Fibroblast of skin of right biceps (primary cell): ENCODE data around the gene HCAR1.
A peak's percentile ranks its signal among the peaks of the same experiment; 100 is the strongest.
"Not testable (repeated sequence)": the region's sequence is repeated elsewhere in the genome, so short reads cannot be mapped to it uniquely, and the experiment has no call there.

Source experiments
- DNase-seq: peaks from one replicate; pipeline ENCODE4 v3.0.0-alpha.2; 2013

Gene HCAR1, protein sequence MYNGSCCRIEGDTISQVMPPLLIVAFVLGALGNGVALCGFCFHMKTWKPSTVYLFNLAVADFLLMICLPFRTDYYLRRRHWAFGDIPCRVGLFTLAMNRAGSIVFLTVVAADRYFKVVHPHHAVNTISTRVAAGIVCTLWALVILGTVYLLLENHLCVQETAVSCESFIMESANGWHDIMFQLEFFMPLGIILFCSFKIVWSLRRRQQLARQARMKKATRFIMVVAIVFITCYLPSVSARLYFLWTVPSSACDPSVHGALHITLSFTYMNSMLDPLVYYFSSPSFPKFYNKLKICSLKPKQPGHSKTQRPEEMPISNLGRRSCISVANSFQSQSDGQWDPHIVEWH

DNA sequence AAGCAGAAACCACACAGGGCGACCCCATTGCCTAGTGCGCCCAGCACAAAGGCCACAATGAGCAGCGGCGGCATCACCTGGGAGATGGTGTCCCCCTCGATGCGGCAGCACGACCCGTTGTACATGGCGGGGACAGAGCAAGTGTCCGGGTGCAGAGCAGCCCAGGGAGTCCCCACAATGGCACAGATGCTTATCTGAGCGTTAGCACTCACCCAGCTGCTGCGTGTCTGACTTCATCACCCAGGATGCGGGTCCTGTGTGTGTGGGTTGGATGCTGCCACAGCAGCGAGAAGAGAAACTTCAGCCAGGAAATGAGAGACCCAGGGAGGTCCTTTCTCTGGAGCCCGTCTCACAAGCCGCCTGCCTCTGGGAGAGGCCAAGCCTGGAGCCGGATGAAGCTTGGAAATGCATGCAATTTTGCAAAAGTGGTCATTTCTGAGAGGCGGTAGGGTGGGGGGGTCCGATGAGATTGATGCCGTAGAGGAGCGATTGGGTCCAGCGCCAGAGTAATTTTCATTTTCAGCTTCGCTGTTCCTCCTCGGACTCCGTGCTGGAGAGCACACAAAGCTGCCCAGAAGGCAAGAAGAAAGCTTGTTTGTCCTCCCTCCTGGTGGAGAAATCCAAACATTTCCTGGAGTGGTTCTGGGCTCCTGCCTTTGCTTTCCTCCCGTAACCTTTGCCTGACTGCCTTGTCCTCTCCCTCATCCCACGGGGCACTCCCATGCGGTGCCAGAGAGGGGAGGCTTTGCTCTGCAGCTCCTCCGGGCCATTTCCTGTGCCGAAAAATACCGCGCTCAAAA, at the start of gene HCAR1:
TSS of gene HCAR1 (minus strand) at position 630 of the 800 bp plus-strand sequence. CDS start at position 125, 505 bp downstream.
- no peak for DNase-seq

DNA sequence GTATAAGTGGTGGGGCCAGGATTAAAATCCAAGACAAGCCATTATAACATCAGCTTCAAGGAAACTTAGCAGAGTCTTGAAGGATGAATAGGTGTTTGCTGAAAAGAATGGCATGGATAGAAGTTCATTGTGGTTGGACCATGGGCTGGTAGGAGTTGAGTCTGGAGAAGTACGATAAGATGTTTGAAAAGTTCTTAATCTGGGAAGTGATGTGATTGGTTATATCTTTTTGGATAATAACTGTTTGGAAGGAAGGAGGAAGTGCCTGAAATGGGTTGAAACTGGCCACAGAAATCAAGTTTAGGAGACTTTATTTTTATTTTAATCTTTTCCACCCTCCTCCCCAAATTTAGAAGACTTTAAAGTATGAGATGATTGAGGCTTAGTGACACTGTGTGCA, 26.9 kb upstream of the HCAR1 start:
- DNase-seq, result no peak

DNA sequence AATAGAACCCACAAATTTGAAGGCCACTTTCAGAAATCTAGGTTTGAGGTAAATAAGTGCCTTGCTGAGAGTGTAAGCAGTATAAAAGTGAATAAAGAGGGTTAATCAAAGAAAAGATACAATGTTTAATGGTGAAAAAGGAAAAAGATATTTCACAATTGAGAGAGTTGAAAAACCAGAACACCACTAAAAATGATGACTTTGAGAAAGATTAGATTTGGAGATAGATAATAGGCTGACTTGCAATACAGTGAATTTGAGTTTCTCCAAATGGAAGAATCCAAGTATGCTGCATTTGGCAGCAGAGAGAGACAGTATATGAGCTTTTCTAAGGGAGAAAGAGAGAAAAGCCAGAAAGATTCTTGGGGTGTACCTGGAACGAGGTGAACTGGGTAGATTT, 24.1 kb upstream of the HCAR1 start:
- DNase-seq, result no peak

DNA sequence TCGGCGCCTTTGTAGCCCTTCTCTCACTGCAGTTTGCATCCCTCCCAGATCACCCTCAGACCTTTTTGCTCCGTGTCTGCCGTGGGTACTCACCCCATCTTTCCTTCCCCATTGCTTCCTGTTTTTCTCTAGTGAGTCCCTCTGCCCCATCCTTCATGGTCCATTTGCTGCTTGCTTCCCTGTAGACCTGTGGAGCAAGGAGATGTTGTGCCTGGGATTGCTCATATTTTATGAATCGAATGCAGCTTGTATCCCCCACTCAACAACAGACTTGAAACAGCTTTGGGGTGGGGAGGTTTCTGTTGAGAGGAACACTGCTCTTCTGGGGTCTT, 22.6 kb upstream of the HCAR1 start:
- DNase-seq, result no peak

DNA sequence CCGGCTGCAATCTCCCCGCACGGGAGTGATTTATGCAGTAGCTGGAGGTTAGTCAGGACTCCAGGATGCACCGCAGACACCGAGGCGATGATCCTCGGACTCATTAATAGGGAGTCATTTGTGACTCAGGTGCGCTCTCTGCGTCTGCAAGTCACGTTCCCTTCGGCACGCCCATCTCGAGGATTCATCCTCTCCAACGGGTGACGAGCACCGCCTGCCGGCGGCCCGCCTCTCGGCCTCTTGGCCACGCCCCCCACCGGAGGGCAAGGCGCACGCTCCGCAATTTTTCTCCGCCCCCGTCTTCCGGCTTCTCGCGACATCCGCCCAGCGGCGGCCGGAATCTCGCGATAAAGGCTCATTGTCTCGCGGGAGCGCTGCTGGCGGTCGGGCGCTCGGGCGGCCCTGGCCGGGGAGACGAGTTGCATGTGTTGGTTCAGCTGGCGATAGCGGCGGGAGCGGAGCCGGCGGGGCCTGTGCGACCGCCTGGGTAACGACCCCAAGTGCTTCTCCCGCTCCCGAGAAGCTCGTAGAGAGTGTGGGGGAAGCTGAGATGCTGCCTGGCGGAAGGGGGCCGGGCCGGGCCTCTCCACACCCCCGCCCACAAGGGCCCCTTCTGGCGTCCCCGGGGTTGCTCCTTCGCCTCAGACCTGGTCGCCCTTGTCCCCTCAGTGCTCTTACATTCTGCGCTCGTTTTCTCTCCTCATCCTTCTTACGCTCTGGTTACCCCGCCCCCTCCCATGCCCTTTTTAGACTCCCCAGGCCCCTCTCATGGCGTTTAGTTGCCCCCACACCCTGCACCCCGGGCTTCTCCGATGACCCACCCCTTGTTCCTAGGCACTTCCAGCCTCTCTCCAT, 22.0 kb upstream of the HCAR1 start, which contains the start of gene DENR:
TSS of gene DENR (plus strand) at position 361 of the 855 bp plus-strand sequence. CDS start 878 bp downstream, outside the sequence.
- DNase-seq, result peak; percentile 98

DNA sequence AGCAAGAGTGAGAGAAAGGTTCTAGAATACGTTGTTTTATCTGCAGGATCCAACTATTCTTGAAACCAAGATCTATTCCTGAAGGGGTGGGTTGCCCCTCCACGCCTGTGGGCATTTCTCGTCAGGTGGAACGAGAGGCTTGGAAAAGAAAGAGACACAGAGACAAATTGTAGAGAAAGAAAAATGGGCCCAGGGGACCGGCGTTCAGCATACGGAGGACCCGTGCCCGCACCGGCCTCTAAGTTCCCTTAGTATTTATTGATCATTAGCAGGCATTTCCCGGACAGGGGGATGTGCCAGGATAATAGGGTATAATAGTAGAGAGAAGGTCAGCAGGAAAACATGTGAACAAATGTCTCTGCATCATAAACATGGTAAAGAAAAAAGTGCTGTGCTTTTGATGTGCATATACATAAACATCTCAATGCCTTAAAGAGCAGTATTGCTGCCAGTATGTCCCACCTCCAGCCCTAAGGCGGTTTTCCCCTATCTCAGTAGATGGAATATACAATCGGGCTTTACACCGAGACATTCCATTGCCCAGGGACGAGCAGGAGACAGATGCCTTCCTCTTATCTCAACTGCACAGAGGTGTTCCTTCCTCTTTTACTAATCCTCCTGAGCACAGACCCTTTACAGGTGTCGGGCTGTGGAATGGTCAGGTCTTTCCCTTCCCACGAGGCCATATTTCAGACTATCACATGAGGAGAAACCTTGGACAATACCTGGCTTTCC, 20.3 kb upstream of the HCAR1 start:
- not testable (repeated sequence) for DNase-seq

DNA sequence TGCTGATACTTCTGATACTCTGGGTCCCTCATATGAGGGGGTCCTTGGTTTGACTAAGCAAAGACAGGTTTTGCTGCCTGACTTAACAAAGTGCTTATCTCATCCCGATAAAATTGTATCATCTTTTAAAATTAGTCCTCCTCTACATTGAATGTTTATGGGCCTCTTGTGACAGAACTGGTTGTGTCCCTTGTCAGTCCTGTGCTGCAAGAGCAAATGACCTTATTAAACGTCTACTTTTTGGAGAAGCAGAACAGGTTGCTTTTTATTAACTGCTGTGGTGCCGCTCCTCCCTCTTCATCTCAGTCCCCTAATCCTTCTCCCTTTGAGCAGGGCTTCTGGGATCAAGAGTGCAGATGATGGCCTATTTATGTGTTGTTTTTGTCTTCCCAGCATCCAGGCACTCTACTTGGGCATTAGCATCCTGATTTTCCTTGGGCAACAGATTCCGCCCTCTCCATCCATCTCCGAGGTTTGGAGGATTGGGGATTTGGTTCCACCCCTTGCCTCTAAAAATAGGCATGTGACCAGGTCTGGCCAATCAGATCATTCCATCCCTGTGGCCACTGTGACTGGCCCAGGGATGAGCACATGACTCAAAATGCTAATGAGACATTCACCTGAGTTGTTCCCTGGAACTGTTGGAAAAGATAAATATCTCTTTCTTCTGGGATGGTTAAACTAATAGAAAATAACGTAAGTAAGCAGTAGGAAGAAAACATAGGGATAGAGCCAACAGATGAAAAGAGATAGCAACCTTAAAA, 19.1 kb upstream of the HCAR1 start:
- DNase-seq, result no peak

DNA sequence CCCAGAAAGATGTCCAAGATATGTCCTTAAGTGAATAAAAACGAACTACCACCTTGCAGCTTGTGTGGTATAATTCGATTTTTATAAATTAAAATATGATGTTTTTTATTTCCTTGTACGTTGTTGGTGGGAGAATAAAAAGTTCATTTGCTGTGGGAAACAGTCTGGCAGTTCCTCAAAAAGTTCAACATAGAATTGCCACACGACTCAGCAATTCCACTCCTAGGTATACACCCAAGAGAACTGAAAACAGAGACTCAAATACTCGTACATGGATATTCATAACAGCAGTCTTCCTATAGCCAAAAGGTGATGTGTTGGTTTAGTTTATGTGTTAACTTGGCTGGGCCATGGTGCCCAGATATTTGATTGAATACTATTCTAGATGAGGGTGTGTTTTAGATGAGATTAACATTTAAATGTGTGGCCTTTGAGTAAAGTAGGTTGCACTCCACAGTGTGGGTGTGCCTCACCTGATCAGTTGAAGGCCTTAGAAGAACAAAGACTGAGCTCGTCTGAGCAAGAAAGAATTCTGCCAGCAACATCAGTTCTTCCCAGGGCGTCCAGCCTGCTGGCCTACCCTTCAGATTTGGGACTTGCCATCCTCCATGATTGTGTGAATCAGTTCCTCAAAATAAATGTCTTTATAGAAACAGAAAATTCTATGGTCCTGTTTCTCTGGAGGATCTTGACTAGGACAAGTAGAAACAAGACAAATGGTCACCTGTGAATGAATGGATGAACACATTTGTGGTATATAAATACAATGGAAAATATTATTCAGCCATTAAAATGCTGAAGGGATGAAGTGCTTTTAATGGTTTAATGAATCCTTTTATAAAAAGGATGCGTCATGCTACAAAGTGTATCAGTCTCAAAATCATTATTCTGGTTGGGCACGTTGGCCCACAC, 16.8 kb upstream of the HCAR1 start:
- no peak for DNase-seq

DNA sequence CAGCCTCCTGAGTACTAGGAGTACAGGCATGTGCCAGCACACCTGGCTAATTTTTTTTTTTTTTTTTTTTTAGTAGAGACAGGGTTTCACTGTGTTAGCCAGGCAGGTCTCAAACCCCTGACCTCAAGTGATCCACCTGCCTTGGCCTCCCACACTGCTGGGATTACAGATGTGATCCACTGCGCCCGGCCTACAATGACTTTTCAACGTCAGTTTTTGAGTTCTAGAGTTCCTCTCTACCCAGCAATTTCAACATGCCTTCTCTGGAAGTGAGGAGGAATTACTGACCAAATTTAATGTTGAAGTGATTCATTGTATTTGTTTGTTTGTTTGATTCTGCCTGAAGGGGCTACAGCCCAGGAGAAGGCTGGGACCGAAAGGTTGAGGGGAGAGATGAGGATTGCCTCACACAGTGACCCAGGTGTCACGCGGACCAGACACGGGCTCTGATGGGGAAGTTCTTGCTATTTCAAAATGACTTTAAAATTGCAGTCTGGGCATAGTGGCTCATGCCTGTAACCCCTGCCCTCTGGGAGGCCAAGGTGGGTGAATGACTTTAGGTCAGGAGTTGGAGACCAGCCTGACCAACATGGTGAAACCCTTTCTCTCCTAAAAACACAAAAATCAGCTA, 13.4 kb upstream of the HCAR1 start:
- no peak for DNase-seq

DNA sequence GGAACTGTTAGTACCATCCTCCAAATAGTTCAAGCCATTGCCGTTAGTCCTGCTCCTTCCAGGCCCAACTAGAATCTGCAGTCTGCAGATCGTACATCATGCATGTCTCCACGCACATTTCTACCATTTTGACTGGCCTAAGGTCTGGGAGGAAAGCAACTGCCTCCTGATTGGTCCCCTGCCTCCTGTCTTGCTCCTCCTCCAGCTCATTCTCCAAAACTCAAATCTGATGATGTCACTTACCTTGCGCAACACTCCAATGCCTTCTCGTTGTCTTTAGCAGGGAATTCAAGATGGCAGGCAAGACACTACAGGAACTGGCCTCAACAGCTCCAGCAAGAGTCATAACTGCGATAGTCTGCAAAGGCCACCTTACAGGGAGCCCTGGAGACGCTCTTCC, 9.7 kb upstream of the HCAR1 start:
- peak; percentile 14 for DNase-seq

DNA sequence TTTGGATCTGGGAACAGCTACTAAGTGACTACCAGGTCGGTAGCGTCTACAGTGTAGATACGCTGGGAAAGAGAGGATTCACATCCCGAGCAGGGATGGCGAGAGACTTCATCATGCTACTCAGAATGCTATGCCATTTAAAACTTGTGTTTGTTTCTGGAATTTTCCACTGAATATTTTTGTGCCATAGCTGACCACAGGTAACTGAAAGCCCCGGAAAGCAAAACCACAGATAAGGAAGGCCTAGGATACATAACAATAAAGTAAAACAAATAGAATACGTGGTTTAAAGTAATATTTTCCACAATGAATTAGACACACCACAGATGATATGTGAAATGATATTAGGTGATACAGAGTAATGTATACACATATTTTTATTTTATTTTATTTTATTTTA, 7.9 kb upstream of the HCAR1 start:
- no peak for DNase-seq

DNA sequence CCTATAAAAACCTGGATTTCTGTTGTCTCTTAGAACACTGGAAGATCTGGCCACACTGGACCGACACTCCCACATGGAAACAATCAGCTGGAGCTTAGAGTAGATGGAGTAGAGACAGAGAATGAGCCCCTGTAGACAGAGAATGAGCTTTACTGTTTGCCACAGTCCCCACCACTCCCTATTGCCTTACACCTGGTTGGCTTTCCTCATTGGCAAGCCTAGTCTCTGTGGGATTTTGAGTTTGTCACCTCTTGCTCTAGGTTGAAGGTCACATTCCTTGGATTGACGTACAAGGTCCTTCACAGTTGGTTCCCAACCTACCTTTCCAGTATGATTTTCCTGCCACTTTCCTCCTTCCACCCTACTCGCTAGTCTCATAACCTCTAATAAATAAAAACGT, 2.0 kb upstream of the HCAR1 start:
- DNase-seq, result no peak

DNA sequence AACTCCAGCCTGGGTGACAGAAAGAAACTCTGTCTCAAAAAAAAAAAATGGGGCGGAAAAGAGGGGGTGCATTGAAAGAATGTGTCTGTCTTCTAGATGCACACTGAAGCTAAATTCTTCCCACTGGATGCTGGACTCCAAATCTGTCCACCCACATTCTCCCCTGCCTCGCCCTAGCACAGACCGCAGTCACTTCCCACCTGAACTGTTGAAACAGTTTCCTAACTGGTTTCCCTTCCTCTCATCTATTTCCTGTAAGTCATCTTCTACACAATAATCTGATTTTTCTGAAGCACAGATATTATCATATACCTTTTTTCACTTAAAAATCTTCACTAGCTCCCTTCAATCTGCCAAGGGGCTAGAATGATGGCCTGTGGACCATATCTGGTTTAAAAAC, 1.5 kb upstream of the HCAR1 start:
- no peak for DNase-seq

DNA sequence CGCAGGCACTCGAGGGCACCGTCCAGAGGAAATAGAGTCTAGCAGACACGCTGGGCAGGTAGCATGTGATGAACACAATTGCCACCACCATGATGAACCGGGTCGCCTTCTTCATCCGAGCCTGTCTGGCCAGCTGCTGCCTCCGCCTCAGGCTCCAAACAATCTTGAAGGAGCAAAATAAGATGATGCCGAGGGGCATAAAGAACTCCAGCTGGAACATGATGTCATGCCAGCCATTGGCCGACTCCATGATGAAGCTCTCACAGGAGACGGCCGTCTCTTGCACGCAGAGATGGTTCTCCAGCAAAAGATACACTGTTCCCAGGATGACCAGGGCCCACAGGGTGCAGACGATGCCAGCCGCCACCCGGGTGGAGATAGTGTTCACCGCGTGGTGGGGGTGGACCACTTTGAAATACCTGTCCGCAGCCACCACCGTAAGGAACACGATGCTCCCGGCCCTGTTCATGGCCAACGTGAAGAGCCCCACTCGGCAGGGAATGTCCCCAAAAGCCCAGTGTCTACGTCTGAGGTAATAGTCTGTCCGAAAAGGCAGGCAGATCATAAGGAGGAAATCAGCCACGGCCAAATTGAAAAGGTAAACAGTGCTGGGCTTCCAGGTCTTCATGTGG, 945 bp downstream of the HCAR1 start:
- no peak for DNase-seq

DNA sequence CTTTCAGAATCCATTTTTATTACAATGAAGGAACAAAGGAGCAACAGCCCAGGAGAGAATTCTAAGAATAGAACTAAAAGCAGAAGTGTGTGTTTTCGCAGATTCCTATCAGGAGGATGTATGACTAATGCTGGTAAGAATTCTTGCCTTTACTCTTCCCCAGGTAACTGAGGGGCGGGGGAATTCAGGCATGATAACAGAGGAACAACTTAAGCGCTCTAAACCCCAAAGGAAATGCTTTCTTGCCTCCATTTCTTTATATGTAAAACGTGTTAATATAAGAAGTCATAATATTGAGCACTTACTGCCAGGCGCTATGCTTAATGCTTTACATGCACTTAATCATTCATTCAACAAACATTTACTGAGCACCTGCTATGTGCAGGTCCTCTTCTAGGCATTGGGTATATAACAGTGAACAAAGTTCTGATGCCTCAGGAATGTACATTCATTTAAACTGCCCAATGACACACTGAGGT, 4.5 kb downstream of the HCAR1 start:
- DNase-seq, result peak; percentile 4

DNA sequence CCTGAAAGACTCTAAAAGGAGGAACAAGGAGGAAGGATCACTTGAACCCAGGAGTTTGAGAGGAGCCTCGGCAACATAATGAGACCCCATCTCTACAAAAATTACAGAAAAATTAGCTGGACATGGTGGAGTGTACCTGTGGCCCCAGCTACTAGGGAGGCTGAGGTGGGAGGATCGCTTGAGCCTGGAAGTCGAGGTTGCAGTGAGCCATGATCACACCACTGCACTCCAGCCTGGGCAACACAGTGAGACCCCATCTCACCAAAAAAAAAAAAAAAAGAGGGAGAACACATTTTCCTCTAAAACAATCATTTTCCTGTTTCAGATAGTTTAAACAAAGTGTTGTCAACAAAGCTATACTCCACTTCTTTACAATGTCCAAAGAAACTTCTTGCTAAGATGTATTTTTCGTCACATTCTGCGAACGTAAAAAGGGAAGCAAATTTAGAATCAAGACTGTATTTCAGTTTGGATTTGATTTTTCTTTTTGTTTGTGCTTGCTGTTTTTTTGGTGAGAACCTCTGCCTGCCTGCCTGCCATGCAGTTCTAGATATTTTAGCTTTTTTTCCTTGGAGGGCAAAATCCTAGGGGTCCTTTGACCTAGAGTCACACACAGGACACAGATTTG, 5.1 kb downstream of the HCAR1 start:
- no peak for DNase-seq

DNA sequence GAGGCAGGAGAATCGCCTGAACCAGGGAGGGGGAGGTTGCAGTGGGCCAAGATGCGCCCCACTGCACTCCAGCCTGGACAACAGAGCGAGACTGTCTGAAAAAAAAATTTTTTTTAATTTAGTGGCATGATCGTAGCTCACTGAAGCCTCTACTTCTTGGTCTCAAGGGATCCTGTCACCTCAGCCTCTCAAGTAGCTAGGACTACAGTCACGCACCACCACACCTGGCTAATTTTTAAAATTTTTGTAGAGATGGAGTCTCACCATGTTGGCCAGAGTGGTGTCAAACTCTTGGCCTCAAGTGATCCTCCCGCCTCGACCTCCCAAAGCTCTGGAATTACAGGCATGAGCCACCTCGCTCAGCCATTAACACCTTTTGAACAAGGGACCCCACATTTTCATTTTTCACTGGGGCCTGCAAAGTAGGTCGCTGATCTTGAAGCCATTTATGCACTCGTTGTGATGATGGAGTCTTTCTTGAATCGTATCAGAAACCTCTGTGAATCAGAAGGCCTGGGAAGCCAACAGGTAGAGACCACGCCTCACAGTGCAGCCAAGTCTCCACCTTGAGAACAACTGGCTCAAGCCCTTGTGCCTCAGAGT, 5.9 kb downstream of the HCAR1 start:
- DNase-seq, result no peak

DNA sequence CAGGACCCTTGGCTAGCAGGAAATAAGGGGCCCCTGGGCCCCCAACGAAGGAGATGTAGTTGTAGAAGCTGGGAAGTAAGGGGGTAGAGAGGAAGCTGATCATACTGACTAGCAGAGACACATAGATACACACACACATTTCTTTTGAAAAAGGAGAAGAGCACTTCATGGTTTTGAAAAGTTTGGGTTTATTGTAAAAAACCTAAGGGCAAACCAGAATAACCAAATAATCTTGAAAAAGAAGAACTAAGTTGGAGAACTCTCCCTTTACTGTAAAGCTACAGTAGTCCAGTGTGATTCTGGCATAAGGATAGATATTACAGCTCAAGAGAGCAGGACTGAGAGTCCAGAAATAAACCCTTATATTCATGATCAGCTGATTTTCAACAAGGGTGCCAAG, 8.3 kb downstream of the HCAR1 start:
- DNase-seq, result no peak
